GM12892 (cell line): Measurements from ENCODE around the gene SLC28A3.

Source experiments
- POLR2A ChIP-seq: IDR thresholded peaks from 2 replicates; pipeline ENCODE4 v1.6.1; 2011; ENCODE audit warnings: low read depth, low read length, control low read depth
- POLR2AphosphoS5 ChIP-seq: IDR thresholded peaks from 2 replicates; pipeline ENCODE4 v1.6.1; 2011; ENCODE audit warnings: low read depth, low read length, control low read depth

GRCh38 chr9:84305497-84306131 lies 34.9 kb downstream of the SLC28A3 start:
- no peak for TF ChIP-seq POLR2AphosphoS5
- TF ChIP-seq POLR2A, result no peak
